Transverse colon (tissue), 4 donors: ENCODE data around the gene CHCHD3.
"Not testable (repeated sequence)": the region's sequence is repeated elsewhere in the genome, so short reads cannot be mapped to it uniquely, and the experiment has no call there.

ENCODE experiments used
- CTCF ChIP-seq, 5 experiments: fragments of 200-600 bp in 3 of 5; fragments of 450-650 bp in 2 of 5; sonication (generic) in 3 of 5; IDR thresholded peaks; 1 replicate in 2 of 5; 2 replicates in 3 of 5; pipeline ENCODE4 v1.5.1; 2016 to 2017; ENCODE audit warnings: antibody characterized with exemption in 5 of 5, inconsistent platforms in 3 of 5, mild to moderate bottlenecking in 2 of 5, moderate library complexity in 1 of 5
- POLR2A ChIP-seq: fragments of 450-650 bp; IDR thresholded peaks from one replicate; pipeline ENCODE4 v1.6.1; 2016; ENCODE audit warnings: antibody characterized with exemption, mild to moderate bottlenecking, moderate library complexity
- POLR2AphosphoS5 ChIP-seq, 3 donors: sonication (generic); formaldehyde crosslinking; IDR thresholded peaks; one replicate each; pipeline ENCODE4 v1.6.1; 2016; ENCODE audit warnings: antibody characterized with exemption in 3 of 3

- TF ChIP-seq POLR2AphosphoS5 (IDR thresholded peaks at IDR 0.05); CTCF (IDR thresholded peaks at IDR 0.05); POLR2A: not testable (repeated sequence)
These were observed 189.1 kb downstream of the CHCHD3 start for GRCh38 chr7:132892744-132893143.
